GM21529 (cell line): ENCODE measurements around the gene CMBL.
"Not testable (repeated sequence)": the region's sequence is repeated elsewhere in the genome, so short reads cannot be mapped to it uniquely, and the experiment has no call there.

Experiments used
- ATAC-seq: cut with Tn5 transposase; IDR thresholded peaks from one replicate; pipeline ENCODE4 v1.9.1; 2021; ENCODE audit not compliant: unreplicated experiment

Gene CMBL

DNA sequence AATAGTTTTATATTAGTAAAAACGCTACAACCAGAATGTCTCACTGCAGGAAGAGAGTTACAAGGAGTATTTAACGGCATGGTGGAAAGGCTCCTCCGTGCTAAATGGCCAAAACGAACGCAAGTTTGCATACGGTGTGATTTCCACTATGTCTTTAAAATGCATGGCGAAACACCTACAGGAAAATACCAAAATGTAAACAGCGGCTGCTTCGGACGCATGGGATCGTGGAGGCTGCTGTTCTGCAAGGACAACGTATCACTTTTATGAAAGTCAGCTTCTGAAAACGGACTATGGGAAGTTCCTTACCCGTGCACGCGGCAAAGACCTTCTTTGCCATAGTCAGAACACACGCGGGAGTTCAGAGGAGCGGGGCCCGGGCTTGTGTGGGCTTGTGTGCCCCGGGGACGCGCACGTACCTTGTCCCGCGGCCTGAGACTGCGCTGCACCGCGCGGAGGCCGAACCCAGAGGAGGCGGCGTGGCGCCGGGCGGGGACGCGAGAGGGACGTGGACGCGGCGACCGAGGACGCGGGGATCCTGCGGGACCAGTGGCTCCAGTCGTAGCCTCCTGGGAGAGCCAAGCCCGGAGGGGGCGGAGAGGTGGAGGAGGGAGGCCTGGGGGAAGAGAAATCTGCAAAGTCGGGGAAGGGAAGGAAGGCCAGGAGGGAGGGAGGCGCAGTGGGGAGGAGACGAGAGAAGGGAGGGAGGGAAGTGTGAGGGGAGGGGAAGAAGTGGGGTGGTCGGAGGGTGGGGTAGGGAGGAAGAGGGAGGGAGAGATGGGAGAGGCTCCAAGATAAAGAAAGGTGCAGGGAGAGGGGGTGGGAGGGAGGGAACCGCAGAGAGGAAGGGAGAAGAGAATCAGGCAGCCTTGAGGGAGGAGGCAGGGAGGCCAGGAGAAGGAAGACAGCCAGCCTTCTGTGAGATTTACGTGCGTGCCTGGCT lies at the start of gene CMBL:
Gene CMBL (minus strand): TSS at position 697 of the 943 bp plus-strand sequence. CDS start 17,140 bp downstream, outside the sequence.
- peak; percentile 72 for ATAC-seq

GRCh38 chr5:10355071-10355889 lies 47.6 kb upstream of the CMBL start:
- peak; percentile 22 for ATAC-seq

- ATAC-seq: peak; percentile 29
Observed at GRCh38 chr5:10354048-10354872, 46.6 kb upstream of the CMBL start.

GRCh38 chr5:10353241-10354047 lies 45.7 kb upstream of the CMBL start, which contains the start of gene MARCHF6:
Gene MARCHF6 (plus strand): TSS chr5:10353695. CDS start chr5:10353899, 204 bp downstream.
- ATAC-seq: peak; percentile 82

GRCh38 chr5:10352430-10353240 lies 44.9 kb upstream of the CMBL start:
- no peak for ATAC-seq

GRCh38 chr5:10351919-10352318 lies 44.2 kb upstream of the CMBL start:
- ATAC-seq: no peak

- ATAC-seq: no peak
Observed at GRCh38 chr5:10351199-10351905, 43.6 kb upstream of the CMBL start.

DNA sequence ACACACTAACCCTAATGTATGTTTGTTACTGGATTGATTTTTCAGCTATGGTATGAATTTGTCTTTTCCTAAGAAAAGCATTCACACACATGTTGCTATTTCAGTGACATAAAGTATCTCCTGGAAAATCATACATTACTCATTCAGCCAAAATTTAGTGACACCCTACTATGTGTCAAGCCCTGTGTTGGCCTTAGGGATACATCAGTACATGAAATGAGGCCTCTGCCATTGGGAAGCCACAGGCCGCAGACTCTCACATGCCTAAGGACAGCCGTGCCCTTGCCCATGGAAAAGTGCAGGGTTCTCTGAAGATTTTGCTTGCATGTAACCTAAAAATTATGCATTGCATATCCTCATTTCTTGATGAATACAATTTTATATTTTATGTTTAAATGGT lies 40.6 kb upstream of the CMBL start:
- no peak for ATAC-seq

- not testable (repeated sequence) for ATAC-seq
Observed at GRCh38 chr5:10344461-10345106, 36.9 kb upstream of the CMBL start.

DNA sequence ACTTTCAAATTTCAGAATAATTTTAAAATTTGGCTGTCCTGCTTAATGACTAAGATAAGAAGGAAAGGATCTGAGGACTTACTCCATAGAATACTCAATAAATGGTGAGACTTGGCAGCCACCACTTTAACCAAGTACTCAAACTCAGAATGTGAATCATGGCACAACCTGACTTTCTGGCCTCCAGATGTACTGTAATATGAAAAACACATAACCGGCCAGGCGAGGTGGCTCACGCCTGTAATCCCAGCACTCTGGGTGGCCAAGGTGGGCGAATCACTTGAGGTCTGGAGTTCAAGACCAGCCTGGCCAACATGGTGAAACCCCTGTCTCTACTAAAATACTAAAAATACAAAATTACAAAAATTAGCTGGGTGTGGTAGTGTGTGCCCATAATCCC lies 35.8 kb upstream of the CMBL start:
- no peak for ATAC-seq

GRCh38 chr5:10339958-10340357 lies 32.3 kb upstream of the CMBL start:
- ATAC-seq: no peak

- no peak for ATAC-seq
Observed at GRCh38 chr5:10339058-10339811, 31.5 kb upstream of the CMBL start.

- ATAC-seq: no peak
Observed at GRCh38 chr5:10338686-10339057, 31.0 kb upstream of the CMBL start.

- no peak for ATAC-seq
Observed at GRCh38 chr5:10337986-10338385, 30.3 kb upstream of the CMBL start.

DNA sequence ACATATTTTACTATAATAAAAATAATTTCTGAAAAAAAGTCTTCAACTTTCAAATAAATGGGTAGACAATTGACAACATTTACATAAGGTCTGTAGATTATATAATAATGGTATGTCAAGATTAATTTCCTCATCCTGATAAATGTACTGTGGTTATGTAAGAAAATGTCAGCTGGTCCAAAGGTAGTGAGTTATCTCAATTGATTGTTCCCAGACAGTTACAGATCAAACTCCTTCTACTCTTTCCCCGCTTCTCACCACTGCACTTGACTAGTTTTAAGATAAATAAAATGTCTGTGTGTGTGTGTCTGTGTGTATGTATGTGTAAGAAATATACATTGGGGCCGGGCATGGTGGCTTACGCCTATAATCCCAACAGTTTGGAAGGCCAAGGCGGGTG lies 29.4 kb upstream of the CMBL start:
- ATAC-seq: no peak

DNA sequence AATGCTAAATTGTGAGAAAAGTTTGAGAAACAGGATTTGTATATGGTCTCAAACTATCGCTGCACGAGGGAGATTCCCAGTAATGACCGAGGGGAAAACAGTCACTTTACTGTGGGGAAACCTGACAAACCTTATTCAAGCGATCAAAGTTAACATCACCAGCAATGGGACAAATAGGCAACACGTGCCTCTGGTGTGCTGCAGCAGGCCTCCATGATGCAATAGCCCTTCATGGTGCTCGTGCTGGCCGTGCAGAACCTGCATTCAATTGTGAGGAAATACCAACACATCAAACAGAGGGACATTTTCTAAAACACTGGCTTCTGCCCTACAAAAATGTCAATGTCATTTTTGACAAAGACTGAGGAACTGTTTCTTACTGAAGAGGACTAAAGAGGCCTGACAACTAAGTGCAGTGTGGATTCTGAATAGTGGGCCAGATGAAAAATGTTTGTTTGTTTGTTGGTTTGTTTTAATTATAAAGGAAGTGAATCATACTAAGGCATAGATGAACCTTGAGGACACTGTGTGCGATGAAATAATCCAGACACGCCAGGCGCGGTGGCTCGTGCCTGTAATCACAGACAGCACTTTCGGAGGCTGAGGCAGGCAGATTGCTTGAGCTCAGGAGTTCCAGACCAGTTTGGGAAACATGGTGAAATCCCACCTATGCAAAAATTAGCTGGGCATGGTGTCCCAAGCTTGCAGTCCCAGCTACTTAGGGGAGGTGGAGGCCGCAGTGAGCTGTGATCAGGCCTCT lies 28.2 kb upstream of the CMBL start:
- no peak for ATAC-seq

- ATAC-seq: no peak
Observed at GRCh38 chr5:10334831-10335230, 27.1 kb upstream of the CMBL start.
